Measurements from ENCODE around the gene TCAP.

- TF ChIP-seq POLR2AphosphoS5 (IDR thresholded peaks at IDR 0.05) (no peak), POLR2A (IDR thresholded peaks at IDR 0.05) (no peak), CTCF (IDR thresholded peaks at IDR 0.05 in 8 of 11, conservative IDR thresholded peaks at IDR 0.05 in 3 of 11) (no peak)
Measured at GRCh38 chr17:39705786-39706348, 40.7 kb downstream of the TCAP start.

All from spleen (tissue), 7 donors.